Measurements from ENCODE around the gene EIF2B5.

GRCh38 chr3:184186902-184187207, 51.7 kb downstream of the EIF2B5 start:
- TF ChIP-seq GATA3 (IDR thresholded peaks at IDR 0.05; ENCODE audit: low read depth, low read length) (no peak), GATA2 (IDR thresholded peaks at IDR 0.05; ENCODE audit: low read depth, low read length) (no peak)

Measured in SH-SY5Y (cell line).